ENCODE data around the gene TRIM50.
"Not testable (repeated sequence)": the region's sequence is repeated elsewhere in the genome, so short reads cannot be mapped to it uniquely, and the experiment has no call there.

TRIM50 gene

GRCh38 chr7:73327922-73328321 lies at the start of gene TRIM50, which contains the start of gene FKBP6:
TRIM50 (minus strand) TSS chr7:73328082; CDS start chr7:73324787, 3,295 bp downstream.
FKBP6 (plus strand) TSS chr7:73328161; CDS start chr7:73328429, 268 bp downstream.
- not testable (repeated sequence) for DNase-seq (ENCODE audit: low read depth in 2 of 2)

- no peak for DNase-seq (ENCODE audit: low read depth in 2 of 2)
Measured at GRCh38 chr7:73376671-73377412, 49.0 kb upstream of the TRIM50 start.

GRCh38 chr7:73376262-73376661 lies 48.4 kb upstream of the TRIM50 start:
- not testable (repeated sequence) for DNase-seq (ENCODE audit: low read depth in 2 of 2)

DNA sequence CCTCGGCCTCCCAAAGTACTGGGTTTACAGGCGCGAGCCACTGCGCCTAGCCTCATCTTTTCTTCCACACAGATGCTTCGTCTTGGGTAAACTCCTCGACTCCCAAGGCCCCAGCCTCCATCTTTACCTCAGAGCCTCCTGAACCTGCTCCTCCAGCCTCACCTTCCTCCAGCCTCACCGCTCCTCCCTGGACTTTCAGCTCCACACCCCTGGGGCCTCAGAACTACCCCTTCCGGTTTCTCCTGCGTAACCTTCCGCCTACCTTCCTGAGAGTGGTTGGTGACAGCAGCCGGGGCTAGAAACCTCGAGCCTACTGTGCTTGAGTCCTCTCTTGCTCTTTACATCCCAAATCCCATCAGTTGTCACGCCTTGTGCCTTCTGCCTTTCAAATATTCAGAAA lies 45.9 kb upstream of the TRIM50 start:
- DNase-seq (ENCODE audit: low read depth in 2 of 2), result no peak

DNA sequence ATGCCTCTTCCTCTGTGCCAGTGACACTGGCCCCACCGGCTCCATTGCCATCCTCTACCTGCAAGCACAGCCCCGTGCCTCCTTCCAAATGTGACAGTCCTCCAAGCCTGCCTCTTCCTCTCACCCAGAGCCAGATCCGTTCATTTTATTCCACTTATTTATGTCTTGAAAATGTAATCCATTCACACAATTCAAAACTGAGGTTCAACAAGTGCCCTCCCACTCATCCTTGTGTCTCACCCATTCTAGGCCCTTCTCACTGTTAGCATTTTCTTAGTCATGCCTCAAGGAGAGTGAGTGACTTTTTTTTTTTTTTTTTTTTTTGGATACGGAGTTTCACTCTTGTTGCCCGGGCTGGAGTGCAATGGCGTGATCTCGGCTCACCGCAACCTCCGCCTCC lies 41.7 kb upstream of the TRIM50 start:
- DNase-seq (ENCODE audit: low read depth in 2 of 2), result no peak

GRCh38 chr7:73369009-73369408 lies 41.1 kb upstream of the TRIM50 start:
- DNase-seq (ENCODE audit: low read depth in 2 of 2), result no peak

- DNase-seq (ENCODE audit: low read depth in 2 of 2), result no peak
Measured at GRCh38 chr7:73366990-73367389, 39.1 kb upstream of the TRIM50 start.

GRCh38 chr7:73366127-73366526 lies 38.2 kb upstream of the TRIM50 start:
- DNase-seq (ENCODE audit: low read depth in 2 of 2), result no peak

DNA sequence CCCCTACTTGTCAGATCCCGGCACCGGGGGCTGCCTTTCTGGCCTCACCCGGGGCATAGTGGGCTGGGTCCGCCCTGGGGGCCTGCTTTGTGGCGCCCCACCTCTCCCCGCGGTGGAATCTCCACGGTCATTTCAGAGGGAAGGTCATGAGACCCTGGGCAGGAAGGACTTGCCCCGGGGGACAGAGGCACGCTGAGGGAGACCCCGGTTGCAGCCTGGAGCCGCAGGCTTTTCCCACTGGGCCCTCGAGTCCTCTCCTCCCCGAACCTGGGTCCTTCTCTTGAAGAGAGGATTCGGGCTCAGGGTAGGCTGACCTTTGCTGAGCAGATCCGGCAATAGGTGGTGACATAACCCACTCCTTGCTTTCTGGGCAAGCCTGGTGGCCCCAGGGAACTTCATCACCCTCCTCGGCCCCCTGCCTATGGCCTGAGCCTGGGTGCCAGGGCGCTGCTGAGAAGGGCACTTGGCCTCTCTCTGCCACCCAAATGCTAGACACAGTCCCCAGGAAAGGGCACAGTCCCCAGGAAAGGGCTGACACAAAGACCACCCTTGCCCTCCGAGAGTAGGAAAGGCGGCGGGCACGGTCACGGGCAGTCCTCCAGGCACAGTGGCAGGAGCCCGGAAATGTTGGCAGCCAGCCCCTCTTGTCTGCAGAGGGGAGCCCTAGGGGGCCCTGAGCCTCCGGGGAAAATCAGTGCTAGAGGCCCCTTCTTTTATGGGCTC lies 36.3 kb upstream of the TRIM50 start:
- DNase-seq (ENCODE audit: low read depth in 2 of 2), result no peak

- no peak for DNase-seq (ENCODE audit: low read depth in 2 of 2)
Measured at GRCh38 chr7:73363225-73364005, 35.5 kb upstream of the TRIM50 start.

- not testable (repeated sequence) for DNase-seq (ENCODE audit: low read depth in 2 of 2)
Measured at GRCh38 chr7:73360590-73360989, 32.7 kb upstream of the TRIM50 start.

GRCh38 chr7:73359746-73360375 lies 32.0 kb upstream of the TRIM50 start:
- no peak for DNase-seq (ENCODE audit: low read depth in 2 of 2)

DNA sequence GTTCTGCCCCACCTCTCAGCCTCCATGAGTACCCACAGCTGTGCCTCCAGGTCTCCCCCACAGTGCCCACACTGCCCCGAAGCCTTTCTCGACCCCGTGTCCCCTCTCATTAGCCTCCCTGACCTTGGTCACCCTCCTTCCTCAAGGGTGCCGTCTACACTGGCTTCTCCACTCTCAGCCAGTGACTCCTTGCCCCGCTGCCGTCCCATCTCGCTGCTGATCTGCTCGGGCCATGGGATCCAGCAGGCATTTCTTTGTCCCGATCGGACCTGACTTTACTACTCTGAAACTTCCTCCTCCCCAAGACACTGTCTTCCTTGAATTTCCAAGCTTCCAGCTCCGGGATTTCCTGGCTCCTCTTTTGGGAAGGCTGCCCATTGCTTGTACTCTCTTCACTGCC lies 31.4 kb upstream of the TRIM50 start:
- DNase-seq (ENCODE audit: low read depth in 2 of 2), result no peak

DNA sequence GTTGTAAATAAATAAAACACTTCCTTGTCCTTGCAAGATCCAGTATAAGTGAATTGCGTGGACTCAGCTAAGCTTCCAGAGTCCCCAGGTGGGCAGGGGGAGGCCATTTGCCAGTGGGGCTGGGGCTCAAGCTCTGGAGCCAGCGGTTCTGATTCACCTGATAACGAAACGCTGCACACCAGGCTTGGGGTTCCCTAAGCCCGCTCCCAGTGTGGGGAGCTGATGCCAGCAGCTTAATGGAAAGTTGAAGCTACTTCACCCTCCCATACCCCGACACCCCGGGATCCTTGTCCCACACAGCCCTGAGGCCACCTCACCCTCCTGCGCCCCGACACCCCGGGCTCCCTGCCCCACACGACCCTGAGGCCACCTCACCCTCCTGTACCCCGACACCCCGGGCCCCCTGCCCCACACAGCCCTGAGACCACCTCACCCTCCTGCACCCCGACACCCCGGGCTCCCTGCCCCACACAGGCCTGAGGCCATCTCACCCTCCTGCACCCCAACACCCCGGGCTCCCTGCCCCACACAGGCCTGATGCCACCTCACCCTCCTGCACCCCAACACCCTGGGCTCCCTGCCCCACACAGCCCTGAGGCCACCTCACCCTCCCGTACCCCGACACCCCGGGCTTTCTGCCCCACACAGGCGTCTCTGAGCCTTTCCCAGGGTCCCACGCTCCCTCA lies 30.9 kb upstream of the TRIM50 start:
- DNase-seq (ENCODE audit: low read depth in 2 of 2), result no peak

GRCh38 chr7:73356159-73356558 lies 28.3 kb upstream of the TRIM50 start:
- no peak for DNase-seq (ENCODE audit: low read depth in 2 of 2)

GRCh38 chr7:73354821-73355220 lies 26.9 kb upstream of the TRIM50 start:
- DNase-seq (ENCODE audit: low read depth in 2 of 2), result no peak

DNA sequence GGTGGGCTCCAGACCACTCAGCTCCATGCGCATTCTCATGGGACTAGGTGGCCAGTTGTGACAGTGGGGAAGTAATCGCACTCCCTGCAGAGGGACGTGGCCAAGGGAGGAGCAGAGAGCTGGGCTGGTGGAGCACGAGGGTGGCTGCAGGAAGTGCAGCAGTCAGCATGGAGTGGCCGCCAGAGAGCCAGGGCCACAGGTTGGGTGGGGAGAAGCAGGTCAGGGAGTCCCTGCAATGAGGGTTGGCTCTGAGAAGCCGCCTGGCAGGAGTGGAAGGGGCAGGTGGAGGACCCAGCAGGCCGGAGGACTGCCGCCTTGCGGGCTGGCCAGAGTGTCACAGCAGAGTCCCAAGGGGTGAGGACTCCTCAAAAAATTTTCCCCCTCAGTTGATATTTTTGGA lies 26.3 kb upstream of the TRIM50 start:
- DNase-seq (ENCODE audit: low read depth in 2 of 2), result no peak

DNA sequence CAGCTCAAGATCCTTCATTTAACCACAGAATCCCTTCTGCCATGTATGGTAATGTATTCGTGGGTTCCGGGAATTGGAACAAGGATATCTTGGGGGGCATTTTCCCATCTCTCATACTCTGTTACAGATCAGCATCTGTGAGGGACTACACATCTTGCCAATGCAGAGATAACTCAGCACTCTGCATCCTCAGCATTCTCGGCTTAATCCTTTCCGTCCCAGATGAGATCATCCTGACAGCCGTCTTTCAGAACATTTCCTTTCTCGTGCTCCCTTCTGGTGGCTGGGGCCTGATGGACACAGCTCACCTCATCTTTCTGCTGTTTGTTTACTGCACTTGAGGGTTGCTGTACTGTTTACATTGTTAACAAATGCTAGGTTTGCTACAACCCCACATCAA lies 25.4 kb upstream of the TRIM50 start:
- no peak for DNase-seq (ENCODE audit: low read depth in 2 of 2)

GRCh38 chr7:73352784-73353183 lies 24.9 kb upstream of the TRIM50 start:
- DNase-seq (ENCODE audit: low read depth in 2 of 2), result no peak

DNA sequence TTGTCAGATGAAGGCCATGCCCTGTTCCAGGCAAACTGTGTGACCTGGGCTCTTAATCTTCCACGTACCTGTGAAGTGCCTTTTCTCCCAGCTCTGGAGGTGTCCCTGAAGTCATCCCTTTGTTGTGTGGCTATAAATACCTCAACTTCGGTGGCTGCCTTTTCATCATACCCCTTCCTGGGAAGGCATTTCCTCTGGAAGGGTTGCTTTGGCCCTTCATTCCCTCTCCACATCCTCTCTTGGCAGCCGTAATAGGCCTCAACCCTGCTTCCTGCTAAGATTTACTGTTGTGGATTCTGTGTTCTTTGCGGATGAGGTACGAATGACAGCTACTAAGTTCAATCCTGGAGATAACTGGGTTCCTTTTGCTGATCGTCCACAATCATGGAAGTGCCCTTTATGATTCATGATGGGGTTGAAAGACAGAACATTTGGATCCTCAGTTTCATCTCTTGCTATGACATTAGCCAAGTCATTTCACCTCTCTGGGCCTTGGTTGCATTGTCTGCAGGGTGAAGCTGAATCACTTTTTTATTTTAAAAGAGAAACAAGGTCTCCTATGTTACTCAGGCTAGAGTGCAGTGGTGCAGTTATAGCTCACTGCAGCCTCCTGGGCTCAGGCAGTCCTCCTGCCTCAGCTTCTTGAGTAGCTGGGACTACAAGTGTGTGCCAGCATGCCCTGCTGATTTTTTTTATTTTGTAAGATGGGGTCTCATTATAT lies 23.7 kb upstream of the TRIM50 start:
- no peak for DNase-seq (ENCODE audit: low read depth in 2 of 2)
